PC-9 (cell line): Measurements from ENCODE around the gene TSPAN3. TPM values are rescaled to one million over a fixed set of nuclear protein-coding genes. Genes with fewer than 3 reads are reported as not detected.

ENCODE experiments used
- BruUV-seq: library from RNA; stranded (reverse); fragments of 400-500 nt; replicated peaks from 2 replicates; lab custom pipeline; 2021; lab: Mats Ljungman, UMichigan
- CTCF ChIA-PET: fragments of 300-600 bp; sonication (Branson Sonifier 250); formaldehyde crosslinking; loops from one replicate; lab custom pipeline; 2022; ENCODE audit warnings: antibody characterized with exemption; lab: Charles Lee
- POLR2A ChIA-PET: fragments of 300-600 bp; sonication (Branson Sonifier 250); formaldehyde crosslinking; loops from one replicate; lab custom pipeline; 2022; ENCODE audit warnings: antibody characterized with exemption; ENCODE audit not compliant: unreplicated experiment; lab: Charles Lee
- DNase-seq, 2 experiments: peaks; one replicate each; pipeline versions ENCODE4 v3.0.0 to v3.0.0-alpha.2; 2015 to 2022; ENCODE audit warnings: mixed read lengths in 1 of 2
- H2AFZ ChIP-seq: fragments of 200-600 bp; sonication (generic); 2 replicates; pipeline ENCODE4 v1.8.1; 2017; ENCODE audit warnings: antibody characterized with exemption
- H3F3A ChIP-seq: fragments of 200-600 bp; sonication (generic); 2 replicates; pipeline ENCODE4 v1.8.1; 2017; ENCODE audit warnings: antibody characterized with exemption, mild to moderate bottlenecking, low read depth; ENCODE audit not compliant: insufficient read depth
- H3K27ac ChIP-seq: fragments of 200-600 bp; sonication (generic); 2 replicates; pipeline ENCODE4 v1.6.1; 2016; ENCODE audit warnings: mixed run types
- H3K27me3 ChIP-seq: fragments of 200-600 bp; sonication (generic); 2 replicates; pipeline ENCODE4 v1.6.1; 2016; ENCODE audit warnings: low read depth, mixed run types; ENCODE audit not compliant: insufficient read depth
- H3K36me3 ChIP-seq: fragments of 200-600 bp; sonication (generic); 2 replicates; pipeline ENCODE4 v1.6.1; 2016; ENCODE audit warnings: low read depth, mixed run types
- H3K4me1 ChIP-seq: fragments of 200-600 bp; sonication (generic); replicated peaks from 2 replicates; pipeline ENCODE4 v1.6.1; 2016; ENCODE audit warnings: mixed run types; ENCODE audit not compliant: insufficient read depth
- H3K4me2 ChIP-seq: fragments of 200-600 bp; sonication (generic); 2 replicates; pipeline ENCODE4 v1.6.1; 2017; ENCODE audit warnings: mixed run types
- H3K4me3 ChIP-seq: fragments of 200-600 bp; sonication (generic); 2 replicates; pipeline ENCODE4 v1.6.1; 2016; ENCODE audit warnings: mixed run types
- H3K79me2 ChIP-seq: fragments of 200-600 bp; sonication (generic); 2 replicates; pipeline ENCODE4 v1.6.1; 2017; ENCODE audit warnings: low read depth, mixed run types
- H3K9me2 ChIP-seq: fragments of 200-600 bp; sonication (generic); 2 replicates; pipeline ENCODE4 v1.8.1; 2017; ENCODE audit warnings: mild to moderate bottlenecking; ENCODE audit not compliant: insufficient read depth
- H3K9me3 ChIP-seq: fragments of 200-600 bp; sonication (generic); 2 replicates; pipeline ENCODE4 v1.8.1; 2016; ENCODE audit warnings: low read depth; ENCODE audit not compliant: insufficient read depth
- H4K20me1 ChIP-seq: fragments of 200-600 bp; sonication (generic); 2 replicates; pipeline ENCODE4 v1.8.1; 2017; ENCODE audit not compliant: insufficient read depth
- EZH2 ChIP-seq: fragments of 200-600 bp; sonication (generic); IDR thresholded peaks from 2 replicates; pipeline ENCODE4 v1.8.0; 2017; ENCODE audit warnings: antibody characterized with exemption, low read depth
- intact Hi-C: fragments of 100-400 bp; cut with micrococcal nuclease; formaldehyde crosslinking; loops from one replicate; pipeline ENCODE4 v1.10.0; 2022; ENCODE audit not compliant: unreplicated experiment
- total RNA-seq: library from RNA; stranded (reverse); gene quantifications from 2 replicates; pipeline ENCODE4 v1.2.3, GENCODE V29; 2021
- TF ChIP-seq, protein P1 (sequence below): fragments of 200-600 bp; sonication (generic); conservative IDR thresholded peaks from 2 replicates; pipeline ENCODE4 v1.6.1; 2017; ENCODE audit warnings: mixed run types, antibody characterized with exemption, mild to moderate bottlenecking, moderate library complexity

TSPAN3 gene
- total RNA-seq, 1 experiment from 2014 or later = 151 TPM

DNA sequence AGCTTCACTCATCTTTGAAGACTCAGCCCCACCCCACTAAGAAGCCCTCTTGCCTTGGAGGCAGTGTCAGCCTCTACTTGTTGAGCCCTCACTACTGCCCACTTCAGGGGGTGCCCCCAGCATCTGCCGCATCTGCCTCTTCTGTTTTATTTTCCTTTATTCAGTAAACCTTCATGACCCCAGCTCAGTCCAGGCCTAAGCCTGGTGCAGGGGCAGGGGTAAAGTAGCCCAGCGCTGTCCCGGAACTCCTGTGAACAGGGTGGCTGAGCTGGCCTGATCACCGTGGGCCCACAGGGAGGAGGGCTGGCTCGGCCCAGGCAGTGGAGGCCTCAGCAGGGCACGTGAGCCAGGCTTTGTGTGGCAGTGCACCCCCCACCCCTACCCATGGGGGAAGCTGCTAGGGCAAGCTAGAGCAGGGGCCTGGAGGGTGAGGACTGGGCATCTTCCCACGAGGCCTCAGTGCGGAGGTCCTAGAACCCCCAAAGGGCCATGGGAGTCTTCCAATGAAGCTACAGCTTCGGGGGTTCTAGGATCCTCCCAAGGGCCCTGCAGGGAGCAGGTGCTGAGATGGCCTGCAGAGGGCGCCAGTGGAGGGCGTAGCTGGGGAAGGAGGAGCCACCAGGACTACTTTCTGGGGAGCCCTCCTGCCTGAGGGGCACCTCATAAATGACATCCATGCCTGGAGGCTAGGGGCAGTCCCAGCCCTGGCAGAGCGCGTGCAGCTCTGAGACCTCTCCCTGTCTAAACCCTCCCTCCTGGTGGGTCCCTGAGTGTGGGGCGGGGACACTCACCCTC, 36.0 kb downstream of the TSPAN3 start:
- Histone ChIP-seq H3K27ac (no peak overlapping the region), H3K27me3 (no peaks in the 10 kb centered on the region), H3K4me1 (no peaks in the 10 kb centered on the region), H3F3A (peaks cover 25% of the 10 kb centered on the region; the same call in 1 of the 2 replicates), H3K36me3 (0 out of 2 replicates have a peak, but pooled peaks cover 3% of the 10 kb centered on the region), H3K4me3 (no peak overlapping the region), H3K4me2 (no peak overlapping the region), H3K9me3 (no peaks in the 10 kb centered on the region), H3K9me2 (no peaks in the 10 kb centered on the region), H4K20me1 (no peaks in the 10 kb centered on the region), H2AFZ (no peak overlapping the region), H3K79me2 (no peaks in the 10 kb centered on the region)
- CTCF ChIA-PET = interaction anchor here (0.6 to 1.0 kb wide), 3 partner anchors 15 to 196 kb away, joined by 3 to 6 read pairs (median 4); no protein-coding TSS in a partner anchor
- POLR2A ChIA-PET = interaction anchor here (0.6 kb wide), 1 partner anchor 36 kb away, joined by 3 read pairs; the partner anchor contains the start of gene TSPAN3
- TF ChIP-seq, protein P1, sequence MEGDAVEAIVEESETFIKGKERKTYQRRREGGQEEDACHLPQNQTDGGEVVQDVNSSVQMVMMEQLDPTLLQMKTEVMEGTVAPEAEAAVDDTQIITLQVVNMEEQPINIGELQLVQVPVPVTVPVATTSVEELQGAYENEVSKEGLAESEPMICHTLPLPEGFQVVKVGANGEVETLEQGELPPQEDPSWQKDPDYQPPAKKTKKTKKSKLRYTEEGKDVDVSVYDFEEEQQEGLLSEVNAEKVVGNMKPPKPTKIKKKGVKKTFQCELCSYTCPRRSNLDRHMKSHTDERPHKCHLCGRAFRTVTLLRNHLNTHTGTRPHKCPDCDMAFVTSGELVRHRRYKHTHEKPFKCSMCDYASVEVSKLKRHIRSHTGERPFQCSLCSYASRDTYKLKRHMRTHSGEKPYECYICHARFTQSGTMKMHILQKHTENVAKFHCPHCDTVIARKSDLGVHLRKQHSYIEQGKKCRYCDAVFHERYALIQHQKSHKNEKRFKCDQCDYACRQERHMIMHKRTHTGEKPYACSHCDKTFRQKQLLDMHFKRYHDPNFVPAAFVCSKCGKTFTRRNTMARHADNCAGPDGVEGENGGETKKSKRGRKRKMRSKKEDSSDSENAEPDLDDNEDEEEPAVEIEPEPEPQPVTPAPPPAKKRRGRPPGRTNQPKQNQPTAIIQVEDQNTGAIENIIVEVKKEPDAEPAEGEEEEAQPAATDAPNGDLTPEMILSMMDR = peak; percentile 69
- TF ChIP-seq EZH2 = no peak
- no peak for DNase-seq
- BruUV-seq = no TSS peak
- intact Hi-C loops = no loop called here

DNA sequence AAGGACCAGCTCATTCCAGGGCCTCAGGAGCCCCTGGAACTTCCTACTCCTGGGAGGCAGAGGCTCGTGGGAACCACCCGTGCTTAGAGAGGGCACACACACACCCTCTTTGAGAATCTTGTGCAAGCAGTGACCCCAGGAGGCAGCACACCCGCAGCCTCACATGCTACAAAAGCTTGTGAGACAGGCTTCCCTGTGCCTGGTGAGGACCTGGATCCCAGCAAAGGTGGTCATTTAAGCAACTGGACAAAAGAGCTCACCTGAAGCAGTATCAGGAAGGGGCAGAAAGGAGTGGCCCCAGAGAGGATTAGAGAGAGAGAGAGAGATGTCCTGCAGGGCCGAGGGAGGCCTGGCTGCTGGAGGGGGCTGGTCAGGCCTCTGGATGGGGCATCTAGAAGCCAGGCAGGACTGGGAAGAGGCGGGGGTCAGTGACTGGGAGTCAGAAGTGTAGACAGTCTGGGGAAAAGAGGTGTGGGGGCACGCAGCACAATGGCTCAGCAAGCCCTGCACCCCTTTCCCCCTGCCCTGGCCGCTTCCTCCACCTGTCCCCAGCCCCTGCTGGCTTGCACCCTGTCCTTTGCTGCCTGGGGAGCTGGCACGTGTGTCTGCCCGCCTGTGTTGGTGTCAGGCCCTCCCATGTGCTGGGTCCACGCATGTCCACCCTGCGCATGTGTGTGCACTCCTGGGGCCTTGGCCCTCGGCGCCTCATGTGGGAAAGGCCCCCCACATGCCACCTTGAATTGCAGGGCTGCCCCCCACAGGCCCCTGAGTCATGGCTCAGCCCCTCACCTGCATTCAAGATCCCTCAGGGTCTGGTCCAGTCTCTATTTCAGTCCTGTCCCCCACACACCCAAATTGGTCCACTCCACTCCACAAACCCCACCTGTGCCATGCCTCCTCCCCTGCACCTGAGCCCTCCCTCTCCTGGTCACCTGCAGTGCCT, 36.9 kb downstream of the TSPAN3 start:
- H3K4me2 ChIP-seq = no peak overlapping the region
- no peak overlapping the region for H3K27ac ChIP-seq
- no peaks in the 10 kb centered on the region for H3K79me2 ChIP-seq
- H3K4me1 ChIP-seq = no peaks in the 10 kb centered on the region
- no peaks in the 10 kb centered on the region for H3K9me2 ChIP-seq
- BruUV-seq = no TSS peak
- peaks cover 19% of the 10 kb centered on the region; the same call in 1 of the 2 replicates for H3F3A ChIP-seq
- DNase-seq = no peak
- no peaks in the 10 kb centered on the region for H4K20me1 ChIP-seq
- CTCF ChIA-PET = interaction anchor here (0.6 kb wide), 1 partner anchor 14 kb away, joined by 6 read pairs; no protein-coding TSS in a partner anchor
- no peak overlapping the region for H2AFZ ChIP-seq
- no peak overlapping the region for H3K4me3 ChIP-seq
- POLR2A ChIA-PET = interaction anchor here (0.6 to 0.7 kb wide), 3 partner anchors 37 to 721 kb away, joined by 3 read pairs; partner anchors contain the start of gene TSPAN3
- H3K27me3 ChIP-seq = no peaks in the 10 kb centered on the region
- TF ChIP-seq EZH2 = no peak
- TF ChIP-seq, protein P1 = no peak
- 0 out of 2 replicates have a peak, but pooled peaks cover 3% of the 10 kb centered on the region for H3K36me3 ChIP-seq
- intact Hi-C loops = no loop called here
- H3K9me3 ChIP-seq = no peaks in the 10 kb centered on the region

DNA sequence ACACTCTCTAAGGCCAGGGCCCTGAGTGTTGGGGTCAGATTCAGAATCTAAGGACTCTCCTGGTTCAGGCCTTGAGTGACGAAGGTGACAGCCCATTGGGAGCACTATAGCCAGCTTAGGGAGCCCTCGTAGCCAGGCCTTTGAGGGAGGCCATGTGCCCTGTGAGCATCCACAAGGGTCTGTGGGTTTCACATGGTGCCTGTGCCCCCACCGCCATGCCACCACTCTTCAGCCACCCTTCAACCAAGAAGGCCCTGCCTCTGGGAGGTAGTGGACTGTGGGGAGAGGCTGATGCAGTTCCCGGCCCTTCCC, 37.5 kb downstream of the TSPAN3 start:
- Histone ChIP-seq H3K27me3 (no peaks in the 10 kb centered on the region), H3K9me3 (no peaks in the 10 kb centered on the region), H3F3A (peaks cover 13% of the 10 kb centered on the region; the same call in 1 of the 2 replicates), H3K4me1 (no peaks in the 10 kb centered on the region), H2AFZ (no peak overlapping the region), H4K20me1 (no peaks in the 10 kb centered on the region), H3K4me3 (no peak overlapping the region), H3K79me2 (no peaks in the 10 kb centered on the region), H3K27ac (no peak overlapping the region), H3K4me2 (no peak overlapping the region), H3K36me3 (0 out of 2 replicates have a peak, but pooled peaks cover under 1% of the 10 kb centered on the region), H3K9me2 (no peaks in the 10 kb centered on the region)
- no TSS peak for BruUV-seq
- DNase-seq = no peak
- ChIA-PET POLR2A (interaction anchor here (0.7 kb wide), 1 partner anchor 720 kb away, joined by 3 read pairs; no protein-coding TSS in a partner anchor), CTCF (no interaction called here)
- intact Hi-C loops = no loop called here
- TF ChIP-seq, protein P1 = no peak
- no peak for TF ChIP-seq EZH2
